ENCODE data around the gene VSIR.
A peak's percentile ranks its signal among the peaks of the same experiment; 100 is the strongest.

The VSIR gene

DNA sequence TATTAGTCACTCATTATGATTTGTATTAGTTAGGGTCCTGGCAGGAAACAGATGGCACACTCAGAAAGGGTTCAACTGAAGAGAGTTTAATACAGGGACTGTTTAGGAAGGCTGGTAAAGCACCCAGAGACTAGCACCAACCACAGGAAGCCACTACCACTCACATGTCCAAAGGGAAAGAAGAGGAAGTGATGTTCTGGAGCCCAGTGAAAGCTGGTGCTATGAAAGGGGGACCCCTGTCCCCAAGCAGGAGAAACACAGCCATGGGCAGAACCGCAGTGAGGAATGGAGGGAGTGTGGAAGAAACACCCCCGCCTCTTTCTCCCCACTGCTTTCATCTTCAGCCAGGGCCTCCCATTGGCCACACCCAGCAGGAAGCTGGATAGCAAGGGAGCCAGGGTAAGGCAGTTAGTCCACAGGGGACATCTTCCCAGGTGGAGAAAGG, 3.2 kb upstream of the VSIR start:
- TF ChIP-seq, protein P1, sequence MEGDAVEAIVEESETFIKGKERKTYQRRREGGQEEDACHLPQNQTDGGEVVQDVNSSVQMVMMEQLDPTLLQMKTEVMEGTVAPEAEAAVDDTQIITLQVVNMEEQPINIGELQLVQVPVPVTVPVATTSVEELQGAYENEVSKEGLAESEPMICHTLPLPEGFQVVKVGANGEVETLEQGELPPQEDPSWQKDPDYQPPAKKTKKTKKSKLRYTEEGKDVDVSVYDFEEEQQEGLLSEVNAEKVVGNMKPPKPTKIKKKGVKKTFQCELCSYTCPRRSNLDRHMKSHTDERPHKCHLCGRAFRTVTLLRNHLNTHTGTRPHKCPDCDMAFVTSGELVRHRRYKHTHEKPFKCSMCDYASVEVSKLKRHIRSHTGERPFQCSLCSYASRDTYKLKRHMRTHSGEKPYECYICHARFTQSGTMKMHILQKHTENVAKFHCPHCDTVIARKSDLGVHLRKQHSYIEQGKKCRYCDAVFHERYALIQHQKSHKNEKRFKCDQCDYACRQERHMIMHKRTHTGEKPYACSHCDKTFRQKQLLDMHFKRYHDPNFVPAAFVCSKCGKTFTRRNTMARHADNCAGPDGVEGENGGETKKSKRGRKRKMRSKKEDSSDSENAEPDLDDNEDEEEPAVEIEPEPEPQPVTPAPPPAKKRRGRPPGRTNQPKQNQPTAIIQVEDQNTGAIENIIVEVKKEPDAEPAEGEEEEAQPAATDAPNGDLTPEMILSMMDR (IDR thresholded peaks at IDR 0.05; ENCODE audit: low read depth, low read length): no peak
- H3K4me3 ChIP-seq (ENCODE audit: low read depth, low read length): no peak overlapping the region
- in situ Hi-C loops (cut with HindIII; ENCODE audit: low sequenced_read_pairs): no loop called here
- DNase-seq (ENCODE audit: low read depth, low spot score): no peak

- DNase-seq (ENCODE audit: low read depth, low spot score): no peak
- no peak overlapping the region for H3K4me3 ChIP-seq (ENCODE audit: low read depth, low read length)
- TF ChIP-seq, protein P1 (IDR thresholded peaks at IDR 0.05; ENCODE audit: low read depth, low read length): no peak
- in situ Hi-C loops (cut with HindIII; ENCODE audit: low sequenced_read_pairs): no loop called here
These were observed 1.8 kb upstream of the VSIR start for GRCh38 chr10:71774916-71775702.

GRCh38 chr10:71772832-71773220, 494 bp downstream of the VSIR start:
- no peak for DNase-seq (ENCODE audit: low read depth, low spot score)
- in situ Hi-C loops (cut with HindIII; ENCODE audit: low sequenced_read_pairs): no loop called here

DNA sequence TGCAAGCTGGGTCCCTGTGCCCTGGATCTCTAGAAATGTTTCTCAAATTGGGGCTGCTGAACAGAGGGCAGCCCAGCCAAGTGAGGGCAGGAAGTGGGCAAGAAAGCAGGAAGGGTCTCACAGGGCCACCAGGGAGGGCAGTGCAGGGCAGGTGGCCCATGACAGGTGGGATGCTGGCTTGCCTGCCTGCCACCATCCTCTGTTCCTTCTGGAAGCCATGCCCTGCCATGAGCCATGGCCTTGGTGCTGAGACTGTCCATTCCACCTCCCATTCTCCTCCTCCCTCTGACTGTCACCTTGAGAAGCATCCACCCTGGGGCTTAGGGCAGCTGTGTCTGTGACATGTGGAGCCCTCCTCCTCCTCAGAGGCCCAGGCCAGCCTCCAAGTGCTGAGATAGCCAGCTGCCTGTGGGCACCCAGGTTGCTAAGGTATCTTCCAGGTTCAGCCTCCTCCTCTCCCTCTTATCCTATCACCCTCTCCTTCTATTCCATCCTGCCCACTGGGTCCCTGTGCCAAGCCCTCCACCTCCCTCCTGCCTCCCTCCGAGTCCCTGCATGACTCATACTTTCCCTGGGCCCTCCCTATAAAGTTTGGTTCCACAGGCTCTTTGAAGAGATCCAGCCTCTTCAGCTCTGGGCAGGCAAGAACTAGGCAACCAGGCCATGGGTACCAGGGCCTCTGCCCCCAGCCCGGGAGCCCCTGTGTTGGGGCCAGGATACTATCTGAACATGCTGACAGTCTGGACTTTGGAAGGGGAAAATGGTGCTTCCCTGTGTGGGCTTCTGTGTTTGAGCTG, 1.3 kb downstream of the VSIR start:
- H3K4me3 ChIP-seq (ENCODE audit: low read depth, low read length): no peak overlapping the region
- peak; percentile 64 for DNase-seq (ENCODE audit: low read depth, low spot score)
- in situ Hi-C loops (cut with HindIII; ENCODE audit: low sequenced_read_pairs): no loop called here
- TF ChIP-seq, protein P1 (IDR thresholded peaks at IDR 0.05; ENCODE audit: low read depth, low read length): no peak

More at GRCh38 chr10:71772832-71773220, 494 bp downstream of the VSIR start:
- H3K4me3 ChIP-seq (ENCODE audit: low read depth, low read length): peak overlapping the region; percentile 38
- TF ChIP-seq, protein P1 (IDR thresholded peaks at IDR 0.05; ENCODE audit: low read depth, low read length): no peak

- TF ChIP-seq, protein P1 (IDR thresholded peaks at IDR 0.05; ENCODE audit: low read depth, low read length): no peak
- no peak for DNase-seq (ENCODE audit: low read depth, low spot score)
- in situ Hi-C loops (cut with HindIII; ENCODE audit: low sequenced_read_pairs): no loop called here
- no peak overlapping the region for H3K4me3 ChIP-seq (ENCODE audit: low read depth, low read length)
These were observed 2.1 kb downstream of the VSIR start for GRCh38 chr10:71771204-71771603.

DNA sequence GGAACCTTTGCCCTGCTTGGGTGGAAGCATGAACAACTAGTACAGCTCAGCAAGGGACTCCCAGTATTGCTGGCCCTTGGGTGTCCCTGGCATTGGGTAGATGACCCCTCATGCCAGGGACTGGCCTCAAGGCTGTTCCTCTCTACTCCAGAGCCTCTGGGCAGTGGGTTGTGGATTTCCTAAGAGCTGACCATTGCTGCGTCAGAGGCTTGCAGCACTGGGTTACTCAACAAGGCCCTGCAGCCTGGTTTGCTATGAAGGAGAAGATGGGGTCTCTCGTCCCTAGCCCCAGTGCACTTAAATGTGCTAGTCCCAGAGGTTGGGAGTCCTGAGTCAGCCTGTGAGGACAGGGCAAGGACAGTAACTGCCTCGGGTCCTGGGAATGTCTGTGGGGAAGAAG, 2.5 kb downstream of the VSIR start:
- no peak for DNase-seq (ENCODE audit: low read depth, low spot score)
- in situ Hi-C loops (cut with HindIII; ENCODE audit: low sequenced_read_pairs): no loop called here
- no peak overlapping the region for H3K4me3 ChIP-seq (ENCODE audit: low read depth, low read length)
- TF ChIP-seq, protein P1 (IDR thresholded peaks at IDR 0.05; ENCODE audit: low read depth, low read length): no peak

Measured in astrocyte of the spinal cord (primary cell).